GM23338 (cell line): ENCODE data around the gene TUBG2. TPM values are rescaled to one million over a fixed set of nuclear protein-coding genes. Genes with fewer than 3 reads are reported as not detected.
"Not testable (repeated sequence)": the region's sequence is repeated elsewhere in the genome, so short reads cannot be mapped to it uniquely, and the experiment has no call there.

Source experiments
- ATAC-seq: fragments of 200-7000 bp; cut with Tn5 transposase; 3 replicates; pipeline ENCODE4 v1.9.1; 2020
- DNase-seq: peaks from one replicate; pipeline ENCODE4 v3.0.0-alpha.2; 2015; ENCODE audit warnings: low spot score
- H2AFZ ChIP-seq: fragments of 200-600 bp; sonication (generic); 2 replicates; pipeline ENCODE4 v1.8.0; 2016; ENCODE audit warnings: antibody characterized with exemption, mild to moderate bottlenecking, moderate library complexity
- H3F3A ChIP-seq: fragments of 200-600 bp; sonication (generic); replicated peaks from 2 replicates; pipeline ENCODE4 v1.8.0; 2017; ENCODE audit warnings: antibody characterized with exemption, mixed run types, low read depth
- H3K27ac ChIP-seq: fragments of 200-600 bp; sonication (generic); 2 replicates; pipeline ENCODE4 v1.6.1; 2016; ENCODE audit warnings: low read depth
- H3K27me3 ChIP-seq: fragments of 200-600 bp; sonication (generic); 2 replicates; pipeline ENCODE4 v1.8.0; 2016; ENCODE audit warnings: mild to moderate bottlenecking, mixed run types, moderate library complexity; ENCODE audit not compliant: insufficient read depth
- H3K36me3 ChIP-seq: fragments of 200-600 bp; sonication (generic); 2 replicates; pipeline ENCODE4 v1.8.0; 2016; ENCODE audit warnings: mild to moderate bottlenecking; ENCODE audit not compliant: insufficient read depth
- H3K4me1 ChIP-seq: fragments of 200-600 bp; sonication (generic); 2 replicates; pipeline ENCODE4 v1.8.0; 2016; ENCODE audit warnings: mild to moderate bottlenecking, moderate library complexity; ENCODE audit not compliant: insufficient read depth
- H3K4me2 ChIP-seq: fragments of 200-600 bp; sonication (generic); 2 replicates; pipeline ENCODE4 v1.7.1; 2017; ENCODE audit warnings: mixed run types
- H3K4me3 ChIP-seq: fragments of 200-600 bp; sonication (generic); 2 replicates; pipeline ENCODE4 v1.6.1; 2016; ENCODE audit warnings: mixed run types
- H3K79me2 ChIP-seq: fragments of 200-600 bp; sonication (generic); replicated peaks from 2 replicates; pipeline ENCODE4 v1.8.0; 2017; ENCODE audit warnings: mild to moderate bottlenecking; ENCODE audit not compliant: insufficient read depth
- H3K9me2 ChIP-seq: fragments of 200-600 bp; sonication (generic); 2 replicates; pipeline ENCODE4 v1.8.0; 2017; ENCODE audit not compliant: insufficient read depth
- H4K20me1 ChIP-seq: fragments of 200-600 bp; sonication (generic); replicated peaks from 2 replicates; pipeline ENCODE4 v1.8.0; 2017; ENCODE audit warnings: mild to moderate bottlenecking; ENCODE audit not compliant: insufficient read depth
- H3K27ac Mint-ChIP-seq: 2 replicates; pipeline ENCODE4 v1.8.0; 2020; ENCODE audit warnings: inconsistent platforms, mild to moderate bottlenecking, moderate library complexity, mixed read lengths
- H3K27me3 Mint-ChIP-seq: 3 replicates; pipeline ENCODE4 v1.8.0; 2022; ENCODE audit warnings: low read depth, mild to moderate bottlenecking, moderate library complexity, mixed read lengths, inconsistent platforms; ENCODE audit not compliant: insufficient read depth, poor library complexity
- H3K36me3 Mint-ChIP-seq: 3 replicates; pipeline ENCODE4 v1.8.0; 2021; ENCODE audit warnings: low read depth, mild to moderate bottlenecking, inconsistent platforms, moderate library complexity, mixed read lengths
- H3K4me1 Mint-ChIP-seq: 3 replicates; pipeline ENCODE4 v1.8.0; 2020; ENCODE audit warnings: mild to moderate bottlenecking, inconsistent platforms, mixed read lengths
- H3K4me3 Mint-ChIP-seq: 3 replicates; pipeline ENCODE4 v1.8.0; 2021; ENCODE audit warnings: moderate library complexity, mild to moderate bottlenecking, inconsistent platforms, mixed read lengths
- H3K9me3 Mint-ChIP-seq: 3 replicates; pipeline ENCODE4 v1.8.0; 2020; ENCODE audit warnings: moderate library complexity, mild to moderate bottlenecking, inconsistent platforms, mixed read lengths
- CREB1 ChIP-seq: fragments of 250-450 bp; sonication (Bioruptor Pico); IDR thresholded peaks from 2 replicates; pipeline ENCODE4 v1.5.0; 2020; ENCODE audit warnings: low read depth, mild to moderate bottlenecking, moderate library complexity
- CTCF ChIP-seq, 2 experiments: fragments of 200-600 bp in 1 of 2; sonication (generic) in 1 of 2; conservative IDR thresholded peaks; 2 replicates each; pipeline versions ENCODE4 v1.5.1 to v1.6.1; 2016 to 2017; ENCODE audit warnings: antibody characterized with exemption in 2 of 2, low read depth in 2 of 2, mild to moderate bottlenecking in 2 of 2, moderate library complexity in 1 of 2
- EZH2 ChIP-seq: fragments of 200-600 bp; sonication (generic); IDR thresholded peaks from one replicate; pipeline ENCODE4 v1.8.0; 2017; ENCODE audit warnings: antibody characterized with exemption, mild to moderate bottlenecking, low read depth; ENCODE audit not compliant: unreplicated experiment
- STAT1 ChIP-seq: IDR thresholded peaks from one replicate; pipeline ENCODE4 v1.6.1; 2016; ENCODE audit warnings: antibody characterized with exemption; ENCODE audit not compliant: unreplicated experiment
- ZNF114 ChIP-seq: fragments of 250-450 bp; sonication (Bioruptor Pico); IDR thresholded peaks from 2 replicates; pipeline ENCODE4 v1.5.0; 2020; ENCODE audit warnings: mild to moderate bottlenecking, moderate library complexity
- ZNF331 ChIP-seq: fragments of 250-450 bp; sonication (Bioruptor Pico); IDR thresholded peaks from 2 replicates; pipeline ENCODE4 v1.5.0; 2020; ENCODE audit warnings: low read depth, mild to moderate bottlenecking, moderate library complexity
- ZNF462 ChIP-seq: fragments of 250-450 bp; sonication (Bioruptor Pico); IDR thresholded peaks from 2 replicates; pipeline ENCODE4 v1.5.0; 2020; ENCODE audit warnings: mild to moderate bottlenecking, moderate library complexity
- polyA plus RNA-seq: library from polyadenylated mRNA; unstranded; fragments of >200 nt; fragmentation: Nextera tagmentation; extraction: Ambion mirVana; gene quantifications from 2 replicates; pipeline ENCODE4 v1.2.1, GENCODE V29; 2016
- total RNA-seq: library from RNA; depleted of rRNA; stranded (reverse); fragments of >200 nt; shearing (Covaris generic); gene quantifications from 2 replicates; pipeline ENCODE4 v1.2.3, GENCODE V29; 2014

TUBG2 gene
- total and polyA plus RNA-seq, 2 experiments from 2014 or later, result 18.2 to 19.0 TPM

- TF ChIP-seq ZNF462 (CRISPR knock-in tag), result no peak
- no peak for TF ChIP-seq EZH2
- TF ChIP-seq STAT1, result no peak
- TF ChIP-seq ZNF331 (CRISPR knock-in tag), result no peak
- no peak for TF ChIP-seq CREB1 (CRISPR knock-in tag)
- TF ChIP-seq ZNF114 (CRISPR knock-in tag), result no peak
- TF ChIP-seq CTCF (conservative IDR thresholded peaks at IDR 0.05; ENCODE audit: low read depth in 2 of 2), result no peak
Observed at GRCh38 chr17:42657824-42658588, 1.1 kb upstream of the TUBG2 start (continued).

GRCh38 chr17:42659932-42660274, 819 bp downstream of the TUBG2 start:
- not testable (repeated sequence) for H3K4me1 Mint-ChIP-seq, H3F3A ChIP-seq, H3K9me3 Mint-ChIP-seq, H2AFZ ChIP-seq, H3K27ac Mint-ChIP-seq, H3K4me1 ChIP-seq, H4K20me1 ChIP-seq, H3K9me2 ChIP-seq, H3K27me3 ChIP-seq, DNase-seq, H3K36me3 ChIP-seq, H3K79me2 ChIP-seq
- Histone ChIP-seq H3K4me3 (peak overlapping the region; percentile 93), H3K4me2 (peak overlapping the region; percentile 98), H3K27ac (0 out of 2 replicates have a peak overlapping the region, but pooled peaks have one; percentile 53)
- Mint-ChIP-seq H3K27me3 (peaks cover 12% of the 10 kb centered on the region), H3K4me3 (peak overlapping the region; percentile 87), H3K36me3 (peaks cover 20% of the 10 kb centered on the region)
- peak; percentile 76 for ATAC-seq
